ENCODE measurements around the gene DIP2A.
A peak's percentile ranks its signal among the peaks of the same experiment; 100 is the strongest.
"Not testable (repeated sequence)": the region's sequence is repeated elsewhere in the genome, so short reads cannot be mapped to it uniquely, and the experiment has no call there.

Gene DIP2A

DNA sequence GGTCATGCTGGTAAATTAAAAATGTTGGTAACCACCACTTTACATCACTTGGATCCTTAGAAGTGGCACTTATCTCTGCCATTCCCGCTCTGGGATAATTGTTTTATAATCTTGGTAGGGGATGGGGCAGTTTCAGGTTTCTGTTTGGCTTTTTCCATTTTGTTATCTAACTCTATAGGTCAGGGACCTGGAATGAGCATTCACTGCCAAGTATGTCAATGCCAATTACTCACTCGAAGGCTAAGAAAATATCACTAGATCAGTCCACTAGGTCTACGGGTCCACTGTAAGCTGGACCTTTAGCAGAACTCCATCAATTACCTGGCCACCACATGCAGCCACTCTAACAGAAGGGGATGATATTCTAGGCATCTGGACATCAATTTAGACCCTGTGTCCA is 4.5 kb upstream of the DIP2A start:
- DNase-seq, result no peak

DNA sequence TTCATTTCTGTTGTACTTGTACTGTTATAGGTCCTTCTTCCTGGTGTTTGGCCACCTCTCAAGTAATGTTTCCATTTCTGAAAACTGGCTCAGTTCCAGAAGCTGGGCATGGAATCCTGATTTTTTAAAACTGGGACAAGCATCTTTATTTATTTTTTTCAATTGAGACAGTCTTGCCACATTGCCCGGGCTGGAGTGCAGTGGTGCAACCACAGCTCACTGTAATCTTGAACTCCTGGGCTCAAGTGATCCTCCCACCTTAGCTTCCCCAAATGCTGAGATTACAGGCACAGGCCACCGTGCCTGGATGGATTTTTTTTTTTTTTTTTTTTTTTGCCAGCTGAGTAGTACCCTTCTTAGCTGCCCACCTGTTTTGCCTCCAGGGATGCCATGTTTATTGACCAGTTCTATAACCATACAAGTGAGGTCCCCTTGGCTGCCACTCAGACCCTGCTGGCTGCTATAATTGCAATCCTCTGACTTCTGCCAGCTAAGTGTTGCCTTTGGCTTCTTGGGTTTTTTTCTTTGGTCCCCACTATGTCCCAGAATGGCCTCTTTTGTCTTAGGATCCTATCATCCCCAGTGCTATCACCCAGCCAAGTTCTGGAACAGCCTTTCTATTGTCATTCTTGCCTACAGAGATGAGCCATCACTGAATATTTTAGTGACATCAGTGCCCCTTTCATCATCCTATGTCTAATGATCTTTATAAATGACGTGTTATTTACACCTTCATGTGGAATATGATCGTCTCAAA is 3.9 kb upstream of the DIP2A start:
- DNase-seq, result no peak

DNA sequence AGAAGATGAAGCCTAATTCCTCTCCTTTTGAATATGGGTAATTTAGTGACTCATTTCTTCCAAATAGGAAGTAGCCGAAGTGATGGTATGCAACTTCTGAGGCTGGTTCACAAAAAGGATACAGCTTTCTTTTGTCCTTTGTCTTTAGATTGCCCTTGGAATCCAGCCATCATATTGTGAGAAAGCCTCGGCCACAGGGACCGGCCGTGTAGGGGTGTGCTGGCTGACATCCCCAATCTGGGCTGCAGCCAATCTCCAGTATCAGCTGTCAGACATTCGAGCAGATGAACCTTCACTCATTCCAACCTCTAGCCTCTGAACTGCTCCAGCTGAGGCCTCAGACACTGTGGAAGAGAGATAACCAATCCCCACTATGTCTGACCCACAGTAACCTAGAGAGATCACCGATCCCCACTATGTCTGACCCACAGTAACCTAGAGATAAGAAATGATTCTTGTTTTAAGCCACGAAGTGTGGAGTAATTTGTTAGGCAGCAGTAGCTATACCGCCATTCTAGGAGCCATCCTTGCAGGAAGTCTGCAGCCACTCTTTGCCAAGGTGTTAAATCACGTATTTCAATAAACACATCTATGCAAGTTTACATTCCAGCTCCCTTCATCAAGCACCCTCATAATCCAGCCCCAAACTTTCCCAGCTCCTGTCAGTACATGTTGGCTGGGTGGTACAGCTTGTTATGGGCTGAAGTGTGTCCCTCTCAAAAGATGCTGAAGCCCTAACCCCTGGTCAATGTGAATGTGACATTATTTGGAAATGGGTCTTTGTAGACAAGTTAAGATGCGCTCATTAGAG is 2.9 kb upstream of the DIP2A start:
- DNase-seq, result no peak

DNA sequence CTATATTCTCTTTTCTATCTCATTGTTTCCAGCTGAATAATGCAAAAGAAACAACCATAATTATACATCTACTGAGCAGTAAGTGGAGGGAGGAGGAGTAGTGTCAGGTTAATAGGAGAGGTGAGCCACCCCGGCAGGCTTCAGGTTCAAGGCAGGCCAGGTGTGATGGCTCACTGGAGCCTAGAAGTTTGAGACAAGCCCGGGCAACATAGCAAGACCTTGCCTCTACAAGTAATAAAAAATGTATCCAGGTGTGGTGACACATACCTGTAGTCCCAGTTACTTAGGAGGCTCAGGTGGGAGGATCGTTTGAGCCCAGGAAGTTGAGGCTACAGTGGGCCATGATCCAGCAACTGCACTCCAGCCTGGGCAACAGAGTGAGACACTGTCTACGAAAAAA is 1.9 kb upstream of the DIP2A start:
- DNase-seq, result no peak

DNA sequence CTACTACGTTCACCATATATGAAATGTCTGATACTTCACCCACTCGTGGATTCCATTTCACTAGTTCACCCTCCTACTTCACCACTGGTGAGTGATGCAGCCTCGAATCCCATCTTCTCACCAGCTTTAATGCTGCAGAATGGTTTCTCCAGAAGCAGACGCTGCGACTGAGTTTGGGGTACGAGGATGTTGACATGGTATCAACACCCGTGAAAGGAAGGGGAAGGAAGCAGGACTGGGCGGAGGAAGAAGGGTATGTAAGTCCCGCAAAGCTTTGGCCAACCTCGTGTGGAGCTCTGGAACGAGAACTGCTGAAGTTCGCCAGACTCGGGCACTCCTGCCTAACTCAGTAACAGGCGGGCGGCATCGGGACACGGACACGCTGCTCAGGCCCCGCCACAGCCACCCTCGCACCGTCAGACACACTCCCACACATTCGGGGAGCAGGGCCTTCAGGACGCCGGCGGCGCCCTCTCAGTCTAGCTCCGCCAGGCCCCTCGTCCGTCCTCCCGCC is 833 bp upstream of the DIP2A start:
- DNase-seq, result peak; percentile 60

DNA sequence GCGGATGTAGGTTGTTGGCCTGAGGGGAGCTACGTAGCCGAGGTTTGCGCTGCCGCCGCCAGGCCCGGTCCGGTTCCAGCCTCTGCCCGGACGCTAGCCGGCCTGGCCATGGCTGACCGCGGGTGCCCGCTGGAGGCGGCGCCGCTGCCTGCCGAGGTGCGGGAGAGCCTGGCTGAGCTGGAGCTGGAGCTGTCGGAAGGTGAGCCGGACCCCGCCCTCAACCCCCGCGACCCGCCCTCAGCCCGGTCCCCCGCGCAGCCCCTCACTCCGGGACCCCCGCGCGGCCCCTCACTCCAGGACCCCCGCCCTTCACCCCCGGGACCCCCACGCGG is 299 bp downstream of the DIP2A start:
- DNase-seq, result no peak

DNA sequence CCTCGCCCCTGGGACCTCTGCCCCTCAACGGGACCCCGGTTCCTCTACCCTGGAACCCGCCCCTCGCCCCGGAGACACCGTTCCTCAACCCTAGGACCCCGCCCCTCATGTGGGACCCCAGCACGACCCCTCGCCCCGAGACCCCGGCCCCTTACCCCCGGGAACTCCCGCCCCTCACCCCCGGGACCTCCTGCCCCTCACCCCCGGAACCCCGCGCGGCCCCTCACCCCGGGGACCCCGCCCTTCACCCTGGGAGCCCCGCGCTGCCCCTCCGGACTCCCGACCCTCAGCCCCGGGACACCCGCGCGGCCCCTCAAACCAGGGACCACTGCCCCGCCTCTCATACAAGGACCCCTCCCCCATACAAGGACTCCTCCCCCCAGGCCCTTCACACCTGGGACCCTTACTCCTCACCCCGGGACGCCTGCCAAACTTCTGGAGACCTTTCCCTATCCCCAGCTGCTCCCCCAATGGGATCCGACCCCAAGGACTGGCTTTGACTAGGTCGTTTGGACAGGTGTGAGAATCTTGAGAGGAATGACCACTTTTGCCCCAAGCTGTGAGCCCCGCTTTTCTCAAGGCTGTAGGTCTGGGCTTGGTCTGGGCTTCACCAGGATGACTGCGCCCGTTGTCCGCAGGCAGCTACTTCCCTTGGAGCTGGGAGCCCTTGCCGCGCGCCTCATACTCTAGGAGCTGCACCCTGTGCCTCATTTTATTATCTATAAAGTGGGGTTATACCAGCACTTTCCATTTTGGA is 843 bp downstream of the DIP2A start:
- peak; percentile 41 for DNase-seq

DNA sequence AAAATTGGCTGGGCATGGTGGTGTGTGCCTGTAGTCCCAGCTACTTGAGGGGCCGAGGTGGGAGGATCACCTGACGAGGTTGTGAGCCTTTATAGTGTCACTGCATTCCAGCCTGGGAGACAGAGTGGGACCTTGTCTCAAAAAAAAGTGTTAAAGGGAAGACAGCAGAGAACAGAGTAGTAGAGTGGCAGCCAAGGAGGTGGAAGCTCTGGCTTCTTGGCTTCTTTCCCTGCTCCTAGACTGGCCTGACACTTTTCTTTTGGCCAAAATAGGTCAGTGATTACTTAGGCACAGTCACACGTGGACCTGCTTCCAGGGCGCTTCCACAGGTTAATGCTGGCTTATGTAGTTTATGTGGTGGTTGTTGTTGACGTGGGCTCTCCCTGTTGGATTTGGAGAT is 3.2 kb downstream of the DIP2A start:
- no peak for DNase-seq

DNA sequence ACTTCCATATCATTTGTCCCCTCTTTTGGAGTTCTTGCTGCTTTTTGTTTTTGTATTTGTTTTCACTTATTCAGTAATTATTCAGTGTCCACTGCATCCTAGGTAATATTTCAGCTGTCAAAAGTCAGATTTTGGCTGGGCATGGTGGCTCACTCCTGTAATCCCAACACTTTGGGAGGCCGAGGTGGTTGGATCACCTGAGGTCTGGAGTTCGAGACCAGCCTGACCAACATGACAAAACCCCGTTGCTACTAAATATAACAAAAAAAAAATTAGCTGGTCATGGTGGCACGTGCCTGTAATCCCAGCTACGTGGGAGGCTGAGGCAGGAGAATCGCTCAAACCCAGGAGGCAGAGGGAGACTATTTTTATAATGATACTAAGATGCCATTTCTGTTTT is 6.5 kb downstream of the DIP2A start:
- not testable (repeated sequence) for DNase-seq

DNA sequence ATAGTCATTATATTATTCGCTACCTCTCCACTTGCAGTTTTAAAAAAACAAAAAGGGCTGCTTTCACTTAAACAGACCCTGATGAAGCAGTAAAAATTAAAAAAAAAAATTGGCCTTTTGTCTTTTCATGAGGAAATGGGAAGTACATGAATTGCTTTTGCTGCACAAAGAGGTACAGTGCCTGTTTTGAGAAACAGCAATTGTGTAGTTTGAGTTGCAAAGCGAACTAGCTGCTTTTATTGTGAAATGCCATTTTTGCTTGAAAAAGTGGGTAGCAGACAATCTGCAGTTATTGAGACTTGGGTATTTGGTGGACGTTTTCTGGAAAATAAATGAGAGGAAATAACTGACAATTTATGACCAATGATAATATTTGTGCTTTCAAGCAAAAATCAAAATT is 7.0 kb downstream of the DIP2A start:
- DNase-seq, result no peak

DNA sequence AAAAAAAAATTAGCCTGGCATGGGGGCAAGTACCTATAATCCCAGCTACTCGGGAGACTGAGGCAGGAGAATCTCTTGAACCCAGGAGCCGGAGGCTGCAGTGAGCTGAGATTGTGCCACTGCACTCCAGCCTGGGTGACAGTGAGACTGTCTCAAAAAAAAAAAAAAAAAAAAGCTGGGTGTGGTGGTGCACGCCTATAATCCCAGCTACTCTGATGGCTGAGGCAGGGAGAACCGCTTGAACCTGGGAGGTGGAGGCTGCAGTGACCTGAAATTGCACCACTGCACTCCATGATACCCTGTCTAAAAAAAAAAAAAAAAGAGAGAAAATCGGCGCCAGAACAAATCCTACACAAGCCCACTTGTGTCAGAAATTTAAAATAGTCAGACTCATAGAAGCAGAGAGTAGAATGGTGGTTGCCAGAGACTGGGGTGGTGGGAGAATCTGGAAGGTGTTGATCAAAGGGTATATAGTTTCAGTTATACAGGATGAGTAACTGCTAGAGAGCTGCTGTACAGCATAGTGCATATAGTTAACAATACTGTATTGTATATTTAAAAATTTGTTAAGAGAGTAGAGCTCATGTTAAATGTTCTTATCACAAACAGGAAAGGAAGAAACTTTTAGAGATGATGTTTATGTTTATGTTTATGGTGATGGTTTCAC is 9.6 kb downstream of the DIP2A start:
- DNase-seq, result no peak

DNA sequence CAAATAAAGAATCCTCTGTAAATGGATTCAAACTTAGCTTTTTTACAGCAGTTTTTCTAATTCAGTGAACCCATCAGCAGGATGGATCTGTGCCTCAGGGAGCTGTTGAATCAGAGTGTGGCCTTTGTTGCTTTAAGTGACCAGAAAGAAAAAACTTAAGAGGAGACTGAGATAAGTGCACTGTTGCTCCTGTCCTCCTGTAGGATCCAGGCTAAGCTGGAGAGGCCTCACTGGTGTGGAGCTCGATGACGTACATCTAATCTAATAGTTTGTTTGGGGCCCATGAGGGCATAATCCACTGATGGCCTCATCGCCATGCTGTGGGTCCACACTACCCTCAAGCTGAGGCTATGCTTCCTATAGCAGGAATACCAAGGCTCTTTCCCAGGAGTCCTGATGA is 10.6 kb downstream of the DIP2A start:
- DNase-seq, result no peak

DNA sequence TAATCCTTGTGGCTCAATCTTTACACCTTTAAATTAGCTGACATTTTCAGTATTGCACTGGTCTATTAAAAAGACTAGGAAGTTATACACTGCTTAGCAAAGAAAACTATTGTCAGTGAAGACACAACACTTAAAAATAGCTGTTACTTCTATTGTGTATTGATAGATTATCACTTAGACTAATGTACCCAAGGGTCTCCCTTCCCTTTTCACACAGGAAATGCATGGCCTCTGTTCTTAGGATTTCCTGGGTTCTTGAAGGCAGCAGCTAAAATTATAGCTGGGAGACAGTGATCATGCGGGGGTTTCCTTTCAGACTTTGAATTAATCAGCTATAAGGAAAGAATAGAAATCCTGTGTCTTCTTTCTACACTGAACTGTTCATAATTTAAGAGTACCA is 12.8 kb downstream of the DIP2A start:
- no peak for DNase-seq

DNA sequence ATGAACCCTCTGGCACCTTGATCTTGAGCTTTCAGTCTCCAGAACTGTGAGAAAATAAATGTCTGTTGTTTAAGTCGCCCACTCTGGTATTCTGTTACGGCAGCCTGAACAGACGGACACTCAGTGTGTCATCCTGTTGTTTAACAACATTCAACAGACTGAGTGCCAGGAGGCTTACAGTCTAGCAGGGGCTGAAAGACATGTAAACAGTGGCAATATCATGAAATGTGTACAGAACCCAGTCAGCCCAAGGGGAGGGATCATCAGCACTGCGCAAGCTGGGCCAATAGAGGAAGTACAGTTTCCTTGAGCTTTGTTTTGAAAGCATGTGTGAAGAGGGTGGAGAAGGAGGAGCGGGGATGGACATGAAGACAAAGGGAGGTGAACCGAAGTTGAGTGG is 13.6 kb downstream of the DIP2A start:
- DNase-seq, result no peak

DNA sequence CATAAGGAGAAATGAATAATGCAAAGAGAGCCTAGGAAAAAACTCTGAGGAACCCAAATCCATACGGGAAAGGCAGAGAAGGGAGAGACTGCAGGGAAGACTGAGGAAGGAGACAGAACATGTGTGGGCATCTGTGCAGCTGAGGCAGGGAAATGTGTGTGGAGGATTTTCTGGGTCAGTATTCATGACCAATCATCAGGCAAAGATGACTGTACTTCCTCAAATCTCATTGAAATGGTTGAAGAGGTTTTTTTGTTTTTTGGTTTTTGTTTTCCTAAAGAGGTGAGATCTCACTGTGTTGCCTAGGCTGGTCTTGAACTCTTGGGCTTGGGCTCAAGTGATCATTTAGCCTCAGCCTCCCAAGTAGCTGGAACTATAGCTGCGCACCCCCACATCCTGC is 15.7 kb downstream of the DIP2A start:
- DNase-seq, result no peak

DNA sequence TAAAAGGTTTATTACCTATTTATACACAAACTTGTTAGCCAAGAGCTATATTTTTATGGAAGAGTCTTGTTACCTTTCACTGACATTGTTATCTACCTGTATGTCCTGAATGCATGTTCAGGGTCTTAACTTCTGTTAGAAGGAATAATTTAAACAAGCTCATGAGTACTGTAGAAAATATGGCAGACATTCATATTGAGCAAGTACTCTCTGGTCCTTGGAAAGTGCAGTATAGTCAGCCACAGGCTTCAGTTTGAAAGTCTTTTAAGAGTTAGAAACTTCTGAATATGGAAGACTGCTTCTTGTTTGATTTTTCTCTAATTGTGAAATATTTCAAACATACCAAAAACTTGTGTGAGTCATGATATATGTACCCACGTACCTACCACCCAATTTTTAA is 16.6 kb downstream of the DIP2A start:
- DNase-seq, result no peak

DNA sequence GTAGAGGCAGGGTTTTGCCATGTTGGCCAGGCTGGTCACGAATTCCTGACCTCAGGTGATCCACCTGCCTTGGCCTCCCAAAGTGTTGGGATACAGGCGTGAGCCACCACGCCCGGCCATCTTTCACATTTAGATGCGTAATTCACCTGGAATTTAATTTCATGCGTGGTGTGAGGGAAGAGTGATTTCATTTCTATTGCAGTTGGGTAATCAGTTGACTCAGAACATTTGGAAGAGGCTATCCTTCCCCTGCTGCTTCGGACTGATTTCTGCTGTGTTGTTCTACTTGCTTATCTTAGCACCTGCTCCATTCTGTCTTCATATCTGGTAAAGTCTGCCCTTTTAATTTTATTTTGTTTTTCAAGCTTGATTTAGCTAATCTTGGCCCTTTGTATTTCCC is 19.1 kb downstream of the DIP2A start:
- DNase-seq, result no peak

DNA sequence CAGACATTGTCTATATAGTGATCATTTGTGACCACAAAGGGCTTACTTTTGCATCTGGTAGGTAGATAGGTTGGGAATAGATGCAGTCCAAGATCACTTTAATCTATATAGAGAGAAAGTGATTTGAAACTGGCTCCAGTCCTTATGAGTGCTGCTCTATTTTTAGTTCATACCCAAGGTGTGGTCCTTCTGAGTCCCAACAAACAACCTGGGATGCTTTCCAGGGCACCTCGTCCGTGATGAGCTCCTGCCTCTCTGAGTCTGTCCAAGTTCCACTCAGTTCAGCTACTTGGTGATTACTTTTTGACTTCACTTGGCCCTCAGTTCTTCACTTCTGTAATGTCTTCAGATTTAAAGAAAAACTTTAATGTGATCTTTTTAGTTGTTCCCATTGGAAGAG is 20.2 kb downstream of the DIP2A start:
- DNase-seq, result no peak

DNA sequence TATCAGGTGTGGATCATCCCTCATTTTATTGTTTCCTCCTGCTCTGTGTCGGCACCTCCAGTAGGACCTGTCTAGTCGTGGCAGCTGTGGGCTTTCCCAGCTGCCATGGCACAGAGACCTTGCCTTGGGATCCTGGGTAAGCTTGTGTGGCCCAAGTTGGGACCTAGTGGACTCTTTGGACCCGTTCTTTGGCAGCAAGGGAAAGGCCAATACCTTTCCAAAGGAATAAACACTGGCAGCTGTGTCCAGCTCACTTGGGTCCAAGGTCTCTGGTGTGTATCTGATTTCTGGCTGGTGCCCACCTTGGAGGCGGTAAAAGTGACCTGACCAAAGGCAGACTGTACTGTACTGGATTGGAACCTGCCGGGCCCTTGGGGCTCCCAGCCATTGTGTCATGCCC is 21.8 kb downstream of the DIP2A start:
- no peak for DNase-seq

DNA sequence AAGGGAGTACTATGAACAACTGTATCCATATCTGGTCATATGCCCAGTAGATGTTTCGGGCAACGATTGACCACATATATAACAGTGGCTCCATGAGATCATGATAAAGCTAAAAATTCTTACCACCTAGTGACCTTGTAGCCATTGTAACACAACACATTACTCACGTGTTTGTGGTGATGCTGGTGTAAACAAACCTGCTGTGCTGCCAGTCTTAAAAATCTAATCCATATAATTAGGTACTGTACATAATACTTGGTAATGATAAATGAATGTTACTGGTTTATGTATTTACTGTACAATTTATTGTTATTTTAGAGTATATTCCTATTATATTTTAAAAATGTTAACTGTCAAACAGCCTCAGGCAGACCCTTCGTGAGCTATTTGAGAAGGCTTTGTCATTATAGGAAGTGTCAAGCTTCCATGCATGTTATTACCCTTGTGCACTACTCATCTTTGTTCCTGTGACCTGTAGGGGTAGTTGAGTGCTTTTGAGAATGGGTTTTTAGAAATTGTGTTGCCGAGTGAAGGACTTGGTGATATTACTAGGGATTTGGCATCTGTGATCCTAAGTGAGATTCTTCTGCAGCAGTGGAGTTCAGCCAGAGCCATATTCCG is 23.6 kb downstream of the DIP2A start:
- no peak for DNase-seq

DNA sequence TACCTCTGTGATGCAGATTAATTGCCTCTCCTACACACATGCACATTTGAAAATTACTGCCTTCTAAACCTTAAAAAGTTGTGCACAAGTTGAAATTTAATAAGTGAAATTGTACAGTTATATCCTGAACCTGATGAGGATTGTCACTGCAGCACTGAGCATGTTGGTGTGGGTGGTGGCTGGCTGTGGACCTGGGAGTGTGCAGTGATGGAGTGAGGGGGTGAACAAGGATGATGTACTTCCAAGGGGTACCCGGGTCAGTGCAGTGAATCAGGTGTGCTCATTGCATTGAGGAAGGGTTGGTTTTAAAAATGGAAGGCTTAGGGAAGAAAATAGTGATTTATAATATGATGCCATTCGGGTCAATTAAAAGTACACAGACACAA is 24.1 kb downstream of the DIP2A start:
- DNase-seq, result no peak

Measured in RPMI8226 (cell line).